CD4-positive, alpha-beta T cell treated with Interleukin-6 for 4 hours (primary cell): Measurements from ENCODE around the gene CPNE4.

Experiments used
- DNase-seq: peaks from one replicate; pipeline ENCODE4 v3.0.0-alpha.2; 2020; ENCODE audit warnings: mixed read lengths

CPNE4 gene

DNA sequence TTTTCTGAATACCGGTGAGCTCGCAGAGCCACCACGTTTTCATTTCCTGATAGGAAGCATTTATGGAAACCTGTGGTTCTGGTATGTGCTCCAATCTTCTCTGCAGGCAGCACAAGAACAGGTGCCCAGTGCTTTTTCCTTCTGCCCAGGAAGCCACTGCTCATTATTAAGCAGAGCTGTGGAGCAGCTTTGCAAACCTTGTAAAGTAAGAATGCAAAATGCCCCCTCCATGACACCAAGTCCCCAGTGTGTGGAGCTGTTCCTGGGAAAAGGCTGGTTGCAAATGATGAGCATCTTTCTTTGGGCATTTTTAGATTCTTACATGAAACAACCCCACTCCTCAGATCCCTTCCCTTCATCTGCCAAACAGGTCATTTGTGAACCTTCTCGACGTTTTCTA lies 466.4 kb downstream of the CPNE4 start:
- DNase-seq, result no peak

DNA sequence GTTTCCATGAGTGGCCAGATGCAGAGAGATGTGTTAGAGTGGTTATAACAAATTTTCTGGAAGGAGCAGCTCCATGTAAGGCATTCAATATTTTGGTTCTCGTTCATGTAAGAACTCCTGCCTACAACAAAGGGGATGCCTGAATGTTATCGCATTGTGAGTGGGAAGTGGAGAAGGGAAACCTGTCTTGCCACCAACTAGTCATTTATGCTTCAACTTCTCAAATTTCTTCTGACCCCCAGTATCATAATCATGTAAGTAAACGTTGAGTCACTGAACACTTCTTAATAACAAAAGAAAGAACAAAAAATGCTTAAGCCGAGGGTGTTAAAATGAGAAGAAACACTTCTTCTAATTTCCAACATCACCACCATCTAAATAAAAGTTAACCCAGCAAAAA lies 470.0 kb downstream of the CPNE4 start:
- DNase-seq, result no peak

DNA sequence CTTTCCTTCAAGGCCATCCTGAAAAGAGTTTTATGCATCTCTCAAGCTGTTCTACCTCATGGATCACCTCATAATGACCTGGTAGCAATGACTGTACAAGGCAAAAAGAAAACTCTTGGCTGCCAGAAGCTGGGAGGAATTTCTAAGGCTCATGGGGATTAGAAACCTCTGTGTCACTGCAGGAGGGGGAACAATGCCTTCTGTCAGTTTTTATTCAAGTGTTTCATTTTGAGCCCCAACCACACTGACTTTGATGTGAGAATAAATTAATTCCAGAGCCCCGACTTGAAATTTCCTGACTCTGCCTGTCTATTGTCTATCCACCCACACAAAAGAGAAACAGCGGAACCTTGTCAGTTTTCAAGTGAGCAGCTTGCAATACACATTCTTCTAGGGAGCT lies 473.3 kb downstream of the CPNE4 start:
- DNase-seq, result no peak

GRCh38 chr3:131560795-131561194 lies 474.0 kb downstream of the CPNE4 start:
- no peak for DNase-seq

DNA sequence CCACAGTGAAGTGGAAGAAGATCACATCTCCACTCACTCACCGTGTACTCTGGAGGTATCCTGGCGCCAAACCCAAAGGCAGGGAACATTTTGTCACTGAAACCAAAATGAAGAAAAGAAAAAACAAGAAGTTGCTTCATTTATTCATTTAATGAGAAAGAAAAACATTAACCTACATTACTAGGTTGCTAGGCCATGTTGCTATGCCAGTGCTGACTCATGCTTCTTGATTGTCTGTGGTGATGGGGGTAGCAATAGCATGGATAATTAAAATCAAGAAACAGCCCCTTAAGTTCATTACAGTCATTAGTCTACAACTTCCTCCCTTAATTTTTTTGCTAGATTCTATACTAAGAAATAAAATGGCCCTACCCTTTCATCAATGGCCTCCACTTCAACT lies 479.4 kb downstream of the CPNE4 start:
- no peak for DNase-seq

DNA sequence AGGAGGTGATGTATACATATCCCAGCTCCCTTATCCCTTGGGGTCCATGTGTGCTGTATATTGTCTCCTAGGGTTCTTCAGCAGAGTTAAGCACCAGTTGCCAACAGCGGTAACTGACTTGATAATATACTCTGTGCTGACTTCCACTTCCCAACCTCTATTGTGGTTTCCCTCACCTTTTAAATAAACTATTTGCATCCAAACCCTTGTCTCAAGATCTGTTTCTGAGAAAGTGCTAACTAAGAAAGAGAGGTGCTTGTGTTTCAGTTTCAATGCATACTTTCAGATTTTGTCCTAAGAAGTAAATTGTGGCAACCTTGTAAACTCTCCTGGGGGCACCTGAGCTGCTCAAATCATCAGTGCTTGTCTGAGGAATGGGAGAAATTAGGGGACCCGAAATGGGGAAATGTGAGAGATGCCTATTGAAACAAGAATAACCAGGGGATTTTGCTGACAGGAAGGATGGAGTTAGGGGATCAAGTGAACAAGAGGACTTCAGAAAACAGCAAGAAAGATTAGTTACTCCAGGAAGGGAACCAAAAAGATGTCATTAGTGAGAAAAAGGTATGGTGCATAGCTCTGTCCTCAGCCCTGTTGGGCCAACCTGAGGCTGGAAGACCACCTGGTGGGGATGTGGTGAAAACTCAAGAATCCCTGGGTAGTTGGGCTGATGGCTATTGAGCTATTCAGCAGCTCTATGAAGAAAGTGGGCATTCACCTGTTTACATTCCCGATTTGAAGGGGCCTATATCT lies 481.1 kb downstream of the CPNE4 start:
- DNase-seq, result no peak

DNA sequence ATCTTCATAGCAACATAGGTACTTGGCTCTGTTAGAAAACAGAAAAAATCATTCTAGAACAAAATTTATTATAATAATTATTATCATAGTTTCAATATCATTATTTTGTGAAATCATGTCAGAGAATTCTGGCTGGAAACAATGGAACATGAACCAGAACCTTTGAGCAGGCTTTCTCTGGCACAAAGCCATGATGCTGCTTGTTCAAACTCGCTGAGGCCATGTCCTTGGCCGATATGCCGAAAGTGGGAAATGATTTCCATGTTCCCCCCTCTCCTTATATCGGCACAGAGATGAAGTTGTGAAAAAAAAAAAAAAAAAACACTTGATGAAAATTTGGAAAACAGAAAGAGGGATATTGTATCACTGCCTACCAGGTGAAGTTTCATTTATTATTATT lies 483.1 kb downstream of the CPNE4 start:
- no peak for DNase-seq

GRCh38 chr3:131550562-131551465 lies 484.0 kb downstream of the CPNE4 start:
- no peak for DNase-seq

GRCh38 chr3:131549340-131549739 lies 485.5 kb downstream of the CPNE4 start:
- no peak for DNase-seq

DNA sequence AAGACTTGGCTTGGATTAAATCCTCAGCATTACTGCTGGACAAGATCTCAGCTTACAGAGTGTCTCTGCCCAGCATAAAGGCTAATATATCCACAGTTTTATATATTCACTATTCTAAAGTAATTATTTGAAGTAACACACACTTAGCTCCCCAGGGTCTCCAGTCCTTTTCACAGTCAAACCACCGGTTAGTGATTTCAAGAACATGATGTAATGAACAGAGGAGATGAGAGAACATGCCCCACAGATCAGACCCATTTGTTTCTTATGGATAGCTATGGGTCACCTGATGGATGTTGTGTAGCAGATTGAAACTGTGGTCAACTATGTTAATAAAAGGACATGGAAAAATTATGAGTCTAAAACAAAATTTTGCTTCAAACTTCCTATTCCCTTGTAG lies 487.2 kb downstream of the CPNE4 start:
- DNase-seq, result no peak

- no peak for DNase-seq
Measured at GRCh38 chr3:131546441-131546840, 488.4 kb downstream of the CPNE4 start.

DNA sequence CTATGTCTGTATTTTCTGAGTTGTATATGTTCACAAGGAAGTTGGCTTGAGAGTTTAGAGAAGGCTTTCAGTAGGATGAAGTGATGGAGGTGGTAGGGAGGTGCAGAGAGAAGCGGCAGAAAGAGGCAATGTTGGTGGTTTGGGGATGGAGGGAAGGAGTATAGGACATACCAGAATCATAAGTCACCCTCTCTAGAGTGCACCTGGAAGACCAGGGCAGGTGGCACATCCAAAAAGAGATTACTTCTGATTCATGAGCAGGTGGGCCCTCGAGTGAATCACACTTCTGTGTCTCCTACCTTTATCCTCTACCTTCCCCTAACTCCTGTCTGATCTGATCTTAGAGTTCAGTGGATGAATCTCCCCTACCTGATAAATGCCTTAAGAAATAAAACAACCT lies 490.3 kb downstream of the CPNE4 start:
- no peak for DNase-seq

- no peak for DNase-seq
Measured at GRCh38 chr3:131543714-131544113, 491.1 kb downstream of the CPNE4 start.

DNA sequence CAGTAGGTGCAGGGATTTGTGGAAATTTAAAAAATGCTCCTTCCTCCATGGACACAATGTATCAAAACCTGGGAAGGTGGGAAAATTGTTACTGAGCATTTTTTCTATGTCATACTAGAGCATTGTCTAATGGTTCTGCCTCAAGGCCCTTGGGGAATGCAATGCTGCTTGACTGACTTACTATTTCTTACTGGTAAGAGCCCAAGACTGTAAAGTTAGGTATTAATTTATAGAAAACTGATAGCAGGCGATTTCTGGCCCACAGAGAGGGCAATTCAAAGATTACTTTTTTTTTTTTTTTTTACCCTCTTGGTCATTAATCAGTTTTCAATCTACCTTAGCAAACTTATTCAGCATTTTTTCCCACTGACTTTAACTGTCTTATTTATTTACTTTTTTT lies 493.5 kb downstream of the CPNE4 start:
- DNase-seq, result no peak

DNA sequence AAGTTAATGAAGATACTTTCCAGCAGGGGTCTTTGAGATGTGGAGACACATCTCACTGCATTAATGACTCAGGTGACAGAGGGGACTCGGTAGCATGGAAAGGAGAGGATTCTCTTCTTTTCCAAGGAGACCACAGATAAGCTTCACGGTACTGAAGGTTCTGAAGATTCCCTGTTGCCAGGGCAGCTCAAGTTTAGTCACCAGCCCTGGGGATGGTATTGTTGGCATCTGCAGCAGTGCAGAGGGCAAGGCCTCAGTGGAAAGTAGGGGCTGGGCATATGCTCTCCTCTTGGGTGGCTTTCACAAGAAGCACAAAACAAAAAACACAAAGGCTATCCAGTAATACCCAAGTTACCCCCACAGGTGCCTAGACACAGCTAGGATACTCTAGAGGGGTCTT lies 494.0 kb downstream of the CPNE4 start:
- DNase-seq, result no peak

GRCh38 chr3:131540143-131540542 lies 494.7 kb downstream of the CPNE4 start:
- no peak for DNase-seq

- DNase-seq, result no peak
Measured at GRCh38 chr3:131538968-131539367, 495.8 kb downstream of the CPNE4 start.

DNA sequence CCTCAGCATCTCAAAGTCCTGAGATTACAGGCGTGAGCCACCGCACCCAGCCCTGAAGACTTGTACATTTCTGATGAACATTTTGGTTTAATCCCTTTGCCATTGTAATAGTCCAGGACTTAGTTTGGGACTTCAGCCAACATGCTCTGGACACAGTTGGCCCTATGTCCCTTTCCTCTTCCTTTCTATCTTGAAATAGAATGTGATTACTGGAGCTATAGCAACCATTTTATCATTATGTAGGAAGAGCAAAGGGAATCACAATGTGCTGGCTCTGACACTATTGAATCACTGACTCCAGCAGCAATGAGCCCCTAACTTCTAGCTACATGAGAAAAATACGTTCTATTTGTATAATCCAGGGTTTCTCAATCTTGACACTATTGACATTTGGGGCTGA lies 497.3 kb downstream of the CPNE4 start:
- DNase-seq, result no peak

GRCh38 chr3:131535596-131535995 lies 499.2 kb downstream of the CPNE4 start:
- DNase-seq, result no peak

DNA sequence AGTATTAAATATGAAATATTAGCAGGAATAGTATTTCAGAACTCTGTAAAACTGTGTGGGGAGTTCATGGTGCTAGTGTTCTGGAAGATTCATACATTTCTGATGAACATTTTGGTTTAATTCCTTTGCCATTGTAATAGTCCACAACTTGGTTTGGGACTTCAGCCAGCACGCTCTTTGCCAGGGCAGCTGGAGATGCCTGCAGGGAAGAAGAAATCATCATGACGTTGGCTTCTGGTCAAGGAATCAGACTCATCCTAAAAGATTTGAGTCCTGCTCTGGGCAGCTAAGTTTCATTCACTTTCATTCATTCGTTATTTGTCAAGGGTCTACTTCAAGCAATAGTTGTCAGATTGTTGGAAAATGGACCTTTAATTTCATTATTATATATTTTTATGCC lies 499.7 kb downstream of the CPNE4 start:
- no peak for DNase-seq

GRCh38 chr3:131532645-131533044 lies 502.2 kb downstream of the CPNE4 start:
- no peak for DNase-seq

DNA sequence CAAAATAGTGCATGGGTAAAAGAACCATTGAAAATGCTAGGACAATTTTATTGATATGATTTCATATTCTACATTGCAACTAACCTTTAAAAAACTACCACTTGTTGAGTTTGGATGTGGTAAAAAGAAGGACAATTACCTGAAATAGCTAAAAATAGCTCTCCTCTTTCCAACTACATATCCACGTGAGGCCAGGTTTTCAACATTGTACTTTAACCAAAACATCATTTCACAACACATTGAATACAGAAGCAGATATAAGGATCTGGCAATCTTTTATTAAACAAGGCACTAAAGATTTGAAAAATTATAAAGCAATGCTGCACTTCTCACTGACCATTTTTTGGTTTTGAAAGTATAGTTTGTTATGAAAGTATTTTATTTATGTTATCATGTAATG lies 504.0 kb downstream of the CPNE4 start:
- DNase-seq, result no peak

DNA sequence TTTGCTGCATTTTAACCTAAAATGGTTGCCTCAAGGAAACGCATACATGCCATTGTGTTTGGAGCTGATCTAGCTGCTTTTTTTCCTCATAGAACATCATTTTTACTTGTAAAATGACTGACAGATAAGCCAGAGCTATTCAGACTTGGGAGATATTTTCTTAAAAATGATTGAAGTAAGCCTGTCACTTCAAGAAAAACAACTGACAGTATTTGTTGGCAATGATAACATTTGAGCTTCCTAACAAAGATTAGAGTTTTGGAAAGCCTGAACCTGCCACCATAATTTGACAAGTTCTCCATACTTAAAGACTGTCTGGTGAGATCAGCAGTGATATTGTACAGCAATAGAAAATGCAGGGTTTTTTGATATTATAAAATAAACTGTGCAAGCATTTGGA lies 504.4 kb downstream of the CPNE4 start:
- DNase-seq, result no peak

- DNase-seq, result no peak
Measured at GRCh38 chr3:131526801-131527347, 507.9 kb downstream of the CPNE4 start.
